GM12891 (cell line): ENCODE results near the gene MAEA.

ENCODE experiments used
- PAX5 ChIP-seq: IDR thresholded peaks from 2 replicates; pipeline ENCODE4 v1.6.1; 2011; ENCODE audit warnings: low read length, moderate library complexity, mild to moderate bottlenecking; ENCODE audit not compliant: insufficient read depth, severe bottlenecking
- POLR2A ChIP-seq: IDR thresholded peaks from 2 replicates; pipeline ENCODE4 v1.6.1; 2011; ENCODE audit warnings: low read depth, low read length, control low read depth
- POLR2AphosphoS5 ChIP-seq: IDR thresholded peaks from 2 replicates; pipeline ENCODE4 v1.6.1; 2011; ENCODE audit warnings: low read depth, low read length, control low read depth
- POU2F2 ChIP-seq: IDR thresholded peaks from 2 replicates; pipeline ENCODE4 v1.6.1; 2011; ENCODE audit warnings: low read depth, mild to moderate bottlenecking, control low read depth, low read length, moderate library complexity
- SPI1 ChIP-seq: IDR thresholded peaks from 2 replicates; pipeline ENCODE4 v1.6.1; 2011; ENCODE audit warnings: low read depth, low read length, control low read depth
- TAF1 ChIP-seq: IDR thresholded peaks from 2 replicates; pipeline ENCODE4 v1.6.1; 2011; ENCODE audit warnings: low read depth, low read length, control low read depth

DNA sequence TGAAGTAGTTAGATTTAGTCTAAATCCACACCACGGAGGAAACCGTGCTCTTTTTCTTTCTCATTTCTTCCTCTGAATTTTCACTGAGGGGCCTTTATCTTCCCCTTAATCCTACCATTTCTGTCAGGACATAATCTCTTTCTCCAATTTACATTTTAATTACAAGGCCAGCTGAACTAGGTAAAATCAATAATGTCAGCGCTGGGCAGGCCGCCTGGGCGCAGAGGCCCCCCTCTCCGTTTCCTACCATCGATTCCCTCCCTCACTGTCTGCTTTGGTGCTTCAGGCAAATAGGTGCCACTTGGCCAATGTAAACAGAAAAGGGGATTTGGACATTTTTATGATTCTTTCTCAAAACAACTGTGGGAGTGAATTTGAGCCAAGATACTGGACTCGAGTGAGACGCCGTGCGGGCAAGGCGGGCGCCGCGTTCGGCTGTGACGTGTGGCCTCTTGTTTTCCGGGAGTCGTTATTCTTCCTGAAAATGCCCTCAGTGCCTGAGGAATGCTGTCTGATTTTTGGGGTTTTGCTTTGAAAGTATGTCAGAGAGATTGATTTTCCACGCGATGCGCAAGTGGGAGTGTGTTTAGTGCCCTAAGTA, 79.9 kb downstream of the MAEA start:
- TF ChIP-seq POLR2A (no peak), POLR2AphosphoS5 (no peak), TAF1 (no peak), SPI1 (no peak), PAX5 (no peak), POU2F2 (no peak)
